Measurements from ENCODE around the gene NRIP1.

Gene NRIP1

GRCh38 chr21:15064576-15065391 is at the start of gene NRIP1:
TSS of gene NRIP1 (minus strand) at chr21:15065000. CDS start at chr21:14968192, 96,808 bp downstream.
- H3K4me3 ChIP-seq (ENCODE audit: low read length) = peak within 1 kb of the TSS; percentile 99
- TF ChIP-seq CTCF (conservative IDR thresholded peaks at IDR 0.05; ENCODE audit: low read depth, low read length) = no peak
- DNase-seq (ENCODE audit: low read depth) = peak; percentile 70

GRCh38 chr21:15112858-15113257 is 48.1 kb upstream of the NRIP1 start:
- H3K4me3 ChIP-seq (ENCODE audit: low read length) = no peak overlapping the region
- no peak for TF ChIP-seq CTCF (conservative IDR thresholded peaks at IDR 0.05; ENCODE audit: low read depth, low read length)

GRCh38 chr21:15108801-15109200 is 44.0 kb upstream of the NRIP1 start:
- H3K4me3 ChIP-seq (ENCODE audit: low read length) = no peak overlapping the region
- TF ChIP-seq CTCF (conservative IDR thresholded peaks at IDR 0.05; ENCODE audit: low read depth, low read length) = no peak
- no peak for DNase-seq (ENCODE audit: low read depth)

More at GRCh38 chr21:15112858-15113257, 48.1 kb upstream of the NRIP1 start:
- no peak for DNase-seq (ENCODE audit: low read depth)

- no peak for DNase-seq (ENCODE audit: low read depth)
- H3K4me3 ChIP-seq (ENCODE audit: low read length) = no peak overlapping the region
- TF ChIP-seq CTCF (conservative IDR thresholded peaks at IDR 0.05; ENCODE audit: low read depth, low read length) = no peak
These were observed 39.7 kb upstream of the NRIP1 start for GRCh38 chr21:15104470-15104869.

- no peak for DNase-seq (ENCODE audit: low read depth)
These were observed 34.1 kb upstream of the NRIP1 start for GRCh38 chr21:15098908-15099307.

GRCh38 chr21:15098181-15098580 is 33.4 kb upstream of the NRIP1 start:
- DNase-seq (ENCODE audit: low read depth) = no peak
- TF ChIP-seq CTCF (conservative IDR thresholded peaks at IDR 0.05; ENCODE audit: low read depth, low read length) = no peak

More at GRCh38 chr21:15098908-15099307, 34.1 kb upstream of the NRIP1 start:
- no peak for TF ChIP-seq CTCF (conservative IDR thresholded peaks at IDR 0.05; ENCODE audit: low read depth, low read length)
- H3K4me3 ChIP-seq (ENCODE audit: low read length) = no peak overlapping the region

GRCh38 chr21:15097580-15097979 is 32.8 kb upstream of the NRIP1 start:
- TF ChIP-seq CTCF (conservative IDR thresholded peaks at IDR 0.05; ENCODE audit: low read depth, low read length) = no peak
- no peak overlapping the region for H3K4me3 ChIP-seq (ENCODE audit: low read length)
- no peak for DNase-seq (ENCODE audit: low read depth)

More at GRCh38 chr21:15098181-15098580, 33.4 kb upstream of the NRIP1 start:
- H3K4me3 ChIP-seq (ENCODE audit: low read length) = no peak overlapping the region

All from retinal pigment epithelial cell (primary cell).